Nephron progenitor cell (in vitro differentiated cells): ENCODE measurements around the gene ADH1B.
"Not testable (repeated sequence)": the region's sequence is repeated elsewhere in the genome, so short reads cannot be mapped to it uniquely, and the experiment has no call there.

Experiments
- DNase-seq: peaks from one replicate; pipeline ENCODE4 v3.0.0; 2021
- H3K27ac Mint-ChIP-seq: 2 replicates; pipeline ENCODE4 v1.8.0; 2021; ENCODE audit warnings: mild to moderate bottlenecking, moderate library complexity, mixed read lengths
- H3K27me3 Mint-ChIP-seq: 2 replicates; pipeline ENCODE4 v1.8.0; 2021; ENCODE audit warnings: mild to moderate bottlenecking, low read depth, mixed read lengths; ENCODE audit not compliant: poor library complexity
- H3K36me3 Mint-ChIP-seq: 2 replicates; pipeline ENCODE4 v1.8.0; 2021; ENCODE audit warnings: low read depth, mixed read lengths
- H3K4me1 Mint-ChIP-seq: 2 replicates; pipeline ENCODE4 v1.8.0; 2021; ENCODE audit warnings: mixed read lengths
- H3K4me3 Mint-ChIP-seq: 2 replicates; pipeline ENCODE4 v1.8.0; 2021; ENCODE audit warnings: mild to moderate bottlenecking, moderate library complexity, mixed read lengths
- H3K9me3 Mint-ChIP-seq: 2 replicates; pipeline ENCODE4 v1.8.0; 2021; ENCODE audit warnings: mild to moderate bottlenecking, moderate library complexity, mixed read lengths
- CTCF ChIP-seq: fragments of 200-600 bp; sonication (generic); IDR thresholded peaks from 2 replicates; pipeline ENCODE4 v1.5.0; 2021; ENCODE audit warnings: antibody characterized with exemption

ADH1B gene

DNA sequence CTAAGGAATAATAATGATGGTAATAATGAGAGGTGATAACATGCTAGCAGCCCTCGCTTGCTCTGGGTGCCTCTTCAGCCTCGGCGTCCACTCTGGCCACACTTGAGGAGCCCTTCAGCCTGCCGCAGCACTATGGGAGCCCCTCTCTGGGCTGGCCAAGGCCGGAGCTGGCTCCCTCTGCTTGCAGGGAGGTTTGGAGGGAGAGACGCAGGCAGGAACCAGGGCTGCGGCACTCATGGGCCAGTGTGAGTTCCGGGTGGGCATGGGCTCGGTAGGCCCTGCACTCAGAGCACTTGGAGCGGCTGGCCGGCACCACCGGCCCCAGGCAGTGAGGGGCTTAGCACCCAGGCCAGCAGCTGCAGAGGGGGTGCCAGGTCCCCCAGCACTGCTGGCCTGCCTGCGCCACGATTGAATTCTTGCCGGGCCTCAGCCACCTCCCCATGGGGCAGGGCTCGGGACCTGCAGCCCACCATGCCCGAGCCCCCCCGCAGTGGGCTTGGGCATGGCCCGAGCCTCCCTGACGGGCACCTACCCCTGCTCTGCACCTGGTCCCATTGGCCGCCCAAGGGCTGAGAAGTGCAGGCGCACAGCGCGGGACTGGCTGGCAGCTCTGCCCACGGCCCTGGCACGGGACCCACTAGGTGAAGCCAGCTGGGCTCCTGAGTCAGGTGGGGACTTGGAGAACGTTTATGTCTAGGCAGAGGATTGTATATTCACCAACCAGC, 38.4 kb upstream of the ADH1B start:
- H3K4me3 Mint-ChIP-seq = no peak overlapping the region
- no peak overlapping the region for H3K27ac Mint-ChIP-seq
- peaks cover 5% of the 10 kb centered on the region for H3K27me3 Mint-ChIP-seq
- H3K36me3 Mint-ChIP-seq = no peaks in the 10 kb centered on the region
- no peaks in the 10 kb centered on the region for H3K4me1 Mint-ChIP-seq
- no peak for TF ChIP-seq CTCF
- no peak for DNase-seq
- peaks cover 45% of the 10 kb centered on the region for H3K9me3 Mint-ChIP-seq

- Mint-ChIP-seq H3K4me1 (peaks cover 2% of the 10 kb centered on the region), H3K27me3 (peaks cover under 1% of the 10 kb centered on the region), H3K36me3 (no peaks in the 10 kb centered on the region), H3K4me3 (no peak overlapping the region), H3K27ac (no peak overlapping the region), H3K9me3 (peaks cover 44% of the 10 kb centered on the region)
- no peak for TF ChIP-seq CTCF
- no peak for DNase-seq
Measured at GRCh38 chr4:99357948-99358347, 36.7 kb upstream of the ADH1B start.

DNA sequence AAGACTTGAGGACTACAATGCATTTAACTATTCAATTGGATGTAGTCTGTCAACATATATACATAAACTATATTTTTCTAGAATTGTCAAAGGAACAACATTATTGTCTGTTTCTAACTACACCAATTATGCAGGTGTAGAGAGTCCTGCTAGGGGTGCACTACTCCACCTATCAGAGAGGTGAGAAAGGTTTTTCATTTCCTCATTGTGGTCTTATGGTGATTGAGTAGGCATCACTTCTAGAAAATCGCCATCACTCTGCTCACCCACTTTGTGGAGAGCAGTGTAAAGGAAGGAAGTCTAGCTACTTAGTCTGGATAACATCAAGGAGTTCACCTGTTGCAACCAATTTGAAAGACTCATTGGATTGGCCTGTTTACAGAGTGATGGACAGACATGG, 35.8 kb upstream of the ADH1B start:
- Mint-ChIP-seq H3K27ac (no peak overlapping the region), H3K27me3 (no peaks in the 10 kb centered on the region), H3K9me3 (peaks cover 44% of the 10 kb centered on the region), H3K4me1 (peaks cover 6% of the 10 kb centered on the region), H3K4me3 (no peak overlapping the region), H3K36me3 (no peaks in the 10 kb centered on the region)
- TF ChIP-seq CTCF = no peak
- no peak for DNase-seq

GRCh38 chr4:99356149-99356548, 34.9 kb upstream of the ADH1B start:
- H3K4me1 Mint-ChIP-seq, H3K36me3 Mint-ChIP-seq, H3K27ac Mint-ChIP-seq, H3K4me3 Mint-ChIP-seq, DNase-seq, H3K27me3 Mint-ChIP-seq: not testable (repeated sequence)
- H3K9me3 Mint-ChIP-seq = peaks cover 44% of the 10 kb centered on the region

GRCh38 chr4:99352602-99353537, 31.7 kb upstream of the ADH1B start, which contains the start of gene ADH1C:
ADH1C (minus strand) TSS chr4:99352746; CDS start chr4:99352675, 71 bp downstream.
- Mint-ChIP-seq H3K27ac (no peak within 1 kb of the TSS), H3K4me1 (peaks cover 6% of the 10 kb centered on the region), H3K4me3 (no peak within 1 kb of the TSS), H3K36me3 (no peaks in the 10 kb centered on the region), H3K27me3 (no peaks in the 10 kb centered on the region), H3K9me3 (peaks cover 30% of the 10 kb centered on the region)
- no peak for TF ChIP-seq CTCF
- DNase-seq = no peak

GRCh38 chr4:99351487-99351886, 30.3 kb upstream of the ADH1B start:
- peaks cover 24% of the 10 kb centered on the region for H3K9me3 Mint-ChIP-seq
- DNase-seq = no peak
- H3K27ac Mint-ChIP-seq = no peak overlapping the region
- H3K4me3 Mint-ChIP-seq = no peak overlapping the region
- no peaks in the 10 kb centered on the region for H3K27me3 Mint-ChIP-seq
- H3K4me1 Mint-ChIP-seq = peaks cover 6% of the 10 kb centered on the region
- H3K36me3 Mint-ChIP-seq = no peaks in the 10 kb centered on the region
- no peak for TF ChIP-seq CTCF
